IMR-90 (cell line): ENCODE data around the gene HSF2BP. TPM values are rescaled to one million over a fixed set of nuclear protein-coding genes. Genes with fewer than 3 reads are reported as not detected.

ENCODE experiments used
- ATAC-seq: fragments of 200-7000 bp; cut with Tn5 transposase; 2 replicates; pipeline ENCODE4 v1.9.1; 2020; ENCODE audit warnings: low read depth, mild to moderate bottlenecking, moderate library complexity
- BruUV-seq: library from RNA; stranded (reverse); fragments of 400-500 nt; replicated peaks from 2 replicates; lab custom pipeline; 2021; lab: Mats Ljungman, UMichigan
- CTCF ChIA-PET: fragments of 300-600 bp; formaldehyde crosslinking; extraction: SDS; loops from one replicate; lab custom pipeline; 2021; ENCODE audit warnings: antibody characterized with exemption; lab: Yijun Ruan, JAX
- POLR2A ChIA-PET: fragments of 300-600 bp; sonication (Branson Sonifier 250); formaldehyde crosslinking; loops from one replicate; lab custom pipeline; 2022; ENCODE audit warnings: antibody characterized with exemption; ENCODE audit not compliant: unreplicated experiment; lab: Charles Lee
- DNase-seq: peaks from one replicate; pipeline ENCODE4 v3.0.0; 2013
- H2AFZ ChIP-seq: replicated peaks from 2 replicates; pipeline ENCODE3; 2013; ENCODE audit warnings: low read length, mild to moderate bottlenecking; ENCODE audit not compliant: poor library complexity
- H2AK5ac ChIP-seq: 2 replicates; pipeline ENCODE4 v1.6.1; 2013; ENCODE audit warnings: low read depth, low read length, inconsistent platforms
- H2AK9ac ChIP-seq: replicated peaks from 2 replicates; pipeline ENCODE3; 2013; ENCODE audit warnings: mild to moderate bottlenecking, low read depth, low read length, moderate library complexity; ENCODE audit not compliant: poor library complexity
- H2BK120ac ChIP-seq: 2 replicates; pipeline ENCODE4 v1.6.1; 2013; ENCODE audit warnings: low read depth, low read length, inconsistent platforms
- H2BK15ac ChIP-seq: 3 replicates; pipeline ENCODE4 v1.6.1; 2013; ENCODE audit warnings: low read depth, low read length, inconsistent platforms
- H2BK20ac ChIP-seq: 2 replicates; pipeline ENCODE4 v1.6.1; 2013; ENCODE audit warnings: low read depth, mild to moderate bottlenecking, inconsistent platforms, low read length, moderate library complexity
- H2BK5ac ChIP-seq: 2 replicates; pipeline ENCODE4 v1.6.1; 2013; ENCODE audit warnings: mild to moderate bottlenecking, low read depth, low read length, inconsistent platforms; ENCODE audit not compliant: poor library complexity, severe bottlenecking
- H3K14ac ChIP-seq: replicated peaks from 2 replicates; pipeline ENCODE4 v1.6.1; 2013; ENCODE audit warnings: low read depth, low read length, inconsistent platforms
- H3K18ac ChIP-seq: 2 replicates; pipeline ENCODE4 v1.6.1; 2013; ENCODE audit warnings: low read depth, low read length, control low read depth
- H3K23ac ChIP-seq: 2 replicates; pipeline ENCODE4 v1.6.1; 2013; ENCODE audit warnings: low read depth, low read length, inconsistent platforms
- H3K27ac ChIP-seq: 2 replicates; pipeline ENCODE4 v1.5.1; 2013; ENCODE audit warnings: mild to moderate bottlenecking, control low read depth, low read length; ENCODE audit not compliant: insufficient read depth
- H3K27me3 ChIP-seq: 2 replicates; pipeline ENCODE4 v1.6.1; 2013; ENCODE audit warnings: low read length; ENCODE audit not compliant: control insufficient read depth, insufficient read depth
- H3K36me3 ChIP-seq: 2 replicates; pipeline ENCODE4 v1.6.1; 2013; ENCODE audit warnings: low read length, mixed read lengths; ENCODE audit not compliant: control insufficient read depth, insufficient read depth
- H3K4ac ChIP-seq: 2 replicates; pipeline ENCODE4 v1.6.1; 2013; ENCODE audit warnings: low read depth, low read length, inconsistent platforms
- H3K4me1 ChIP-seq: 2 replicates; pipeline ENCODE4 v1.6.1; 2013; ENCODE audit warnings: low read length, mixed read lengths; ENCODE audit not compliant: control insufficient read depth, insufficient read depth
- H3K4me2 ChIP-seq: 2 replicates; pipeline ENCODE4 v1.6.1; 2013; ENCODE audit warnings: low read depth, mild to moderate bottlenecking, control low read depth, low read length, moderate library complexity
- H3K4me3 ChIP-seq: 2 replicates; pipeline ENCODE4 v1.5.1; 2013; ENCODE audit warnings: low read depth, mild to moderate bottlenecking, control low read depth, low read length, moderate library complexity; ENCODE audit not compliant: insufficient read depth
- H3K56ac ChIP-seq: 2 replicates; pipeline ENCODE4 v1.6.1; 2013; ENCODE audit warnings: low read length, inconsistent platforms; ENCODE audit not compliant: insufficient read depth; ENCODE audit errors: extremely low read depth
- H3K79me1 ChIP-seq, 2 experiments: 2 replicates each; pipeline ENCODE4 v1.6.1; 2013; ENCODE audit warnings: low read length in 2 of 2, inconsistent platforms in 1 of 2, low read depth in 1 of 2
- H3K9ac ChIP-seq: 2 replicates; pipeline ENCODE4 v1.6.1; 2013; ENCODE audit warnings: low read depth, low read length, control low read depth
- H3K9me1 ChIP-seq: 2 replicates; pipeline ENCODE4 v1.6.1; 2013; ENCODE audit warnings: low read length, inconsistent platforms; ENCODE audit not compliant: insufficient read depth
- H3K9me3 ChIP-seq: 2 replicates; pipeline ENCODE4 v1.6.1; 2013; ENCODE audit warnings: low read length; ENCODE audit not compliant: control insufficient read depth, insufficient read depth
- H4K20me1 ChIP-seq: 2 replicates; pipeline ENCODE4 v1.6.1; 2013; ENCODE audit warnings: low read length, inconsistent platforms; ENCODE audit not compliant: insufficient read depth
- H4K5ac ChIP-seq: 2 replicates; pipeline ENCODE4 v1.6.1; 2013; ENCODE audit warnings: mild to moderate bottlenecking, low read depth, low read length, control low read depth
- H4K8ac ChIP-seq, 2 experiments: 2 replicates each; pipeline ENCODE4 v1.6.1; 2013; ENCODE audit warnings: low read depth in 2 of 2, low read length in 2 of 2, control low read depth in 1 of 2, inconsistent platforms in 1 of 2
- H4K91ac ChIP-seq: 2 replicates; pipeline ENCODE4 v1.6.1; 2013; ENCODE audit warnings: low read depth, low read length, inconsistent platforms; ENCODE audit not compliant: insufficient read depth
- BHLHE40 ChIP-seq: fragments of 150-350 bp; IDR thresholded peaks from 2 replicates; pipeline ENCODE4 v1.6.1; 2016; ENCODE audit warnings: mild to moderate bottlenecking, low read depth, low read length
- CEBPB ChIP-seq: IDR thresholded peaks from 2 replicates; pipeline ENCODE4 v1.6.1; 2012; ENCODE audit warnings: low read depth, low read length, improper control_type of control experiment
- CHD1 ChIP-seq: IDR thresholded peaks from 2 replicates; pipeline ENCODE4 v1.6.1; 2012; ENCODE audit warnings: low read depth, low read length, improper control_type of control experiment
- FOS ChIP-seq: fragments of 150-350 bp; IDR thresholded peaks from 2 replicates; pipeline ENCODE4 v1.6.1; 2016; ENCODE audit warnings: low read depth, low read length
- MAFK ChIP-seq: IDR thresholded peaks from 2 replicates; pipeline ENCODE4 v1.6.1; 2012; ENCODE audit warnings: low read depth, low read length, improper control_type of control experiment
- MAZ ChIP-seq: IDR thresholded peaks from 2 replicates; pipeline ENCODE4 v1.6.1; 2012; ENCODE audit warnings: low read depth, mild to moderate bottlenecking, low read length, improper control_type of control experiment, moderate library complexity, borderline replicate concordance
- MXI1 ChIP-seq: IDR thresholded peaks from 2 replicates; pipeline ENCODE4 v1.6.1; 2012; ENCODE audit warnings: low read depth, mild to moderate bottlenecking, low read length, moderate library complexity, borderline replicate concordance
- NFE2L2 ChIP-seq: fragments of 150-350 bp; IDR thresholded peaks from 2 replicates; pipeline ENCODE4 v1.6.1; 2016; ENCODE audit warnings: low read depth, mild to moderate bottlenecking, low read length
- POLR2A ChIP-seq: IDR thresholded peaks from 2 replicates; pipeline ENCODE4 v1.6.1; 2012; ENCODE audit warnings: mild to moderate bottlenecking, low read depth, low read length
- RAD21 ChIP-seq: IDR thresholded peaks from 2 replicates; pipeline ENCODE4 v1.6.1; 2012; ENCODE audit warnings: low read length, improper control_type of control experiment
- RCOR1 ChIP-seq: IDR thresholded peaks from 2 replicates; pipeline ENCODE4 v1.6.1; 2012; ENCODE audit warnings: mild to moderate bottlenecking, low read length, improper control_type of control experiment; ENCODE audit not compliant: insufficient replicate concordance
- RFX5 ChIP-seq: IDR thresholded peaks from 2 replicates; pipeline ENCODE4 v1.8.0; 2012; ENCODE audit warnings: low read depth, mild to moderate bottlenecking, low read length, moderate library complexity
- SMC3 ChIP-seq: fragments of 150-350 bp; IDR thresholded peaks from 2 replicates; pipeline ENCODE4 v1.6.1; 2016; ENCODE audit warnings: low read depth, mild to moderate bottlenecking, antibody characterized with exemption, low read length, moderate library complexity
- WGBS, 2 experiments: methylation state at CpG; one replicate each; pipeline versions ENCODE4 v1.1.5 to v1.1.7; 2013; ENCODE audit warnings: missing lambda C conversion rate in 2 of 2; ENCODE audit not compliant: insufficient read length in 1 of 2; ENCODE audit errors: extremely low coverage in 2 of 2; 5-methylcytosine and 5-hydroxymethylcytosine counted together
- dilution Hi-C: fragments of 300-500 bp; cut with HindIII; formaldehyde crosslinking; loops from one replicate; pipeline ENCODE4 v1.14.3; 2018; ENCODE audit warnings: low sequenced_read_pairs; ENCODE audit not compliant: unreplicated experiment
- in situ Hi-C: fragments of 300-500 bp; cut with MboI; formaldehyde crosslinking; loops from 3 replicates; pipeline ENCODE4 v1.14.3; 2019; ENCODE audit warnings: low sequenced_read_pairs, inconsistent platforms, mixed read lengths
- intact Hi-C: fragments of 100-400 bp; cut with micrococcal nuclease; formaldehyde crosslinking; loops from 2 replicates; pipeline ENCODE4 v1.10.0; 2022
- polyA plus RNA-seq, 3 experiments: library from polyadenylated mRNA; depleted of rRNA; stranded (reverse); fragments of >200 nt; gene quantifications; 2 replicates each; pipeline ENCODE4 v1.2.3, GENCODE V29; 2012; ENCODE audit warnings: low replicate concordance in 1 of 3
- total RNA-seq: library from RNA; depleted of rRNA; stranded (reverse); fragments of >200 nt; gene quantifications from 2 replicates; pipeline ENCODE4 v1.2.3, GENCODE V29; 2012
- TF ChIP-seq, protein P1 (sequence below): fragments of 150-350 bp; IDR thresholded peaks from 2 replicates; pipeline ENCODE4 v1.6.1; 2016; ENCODE audit warnings: low read depth, mild to moderate bottlenecking, low read length, moderate library complexity, borderline replicate concordance
- TF ChIP-seq, protein P2 (sequence below): fragments of 150-350 bp; IDR thresholded peaks from 2 replicates; pipeline ENCODE4 v1.6.1; 2017; ENCODE audit warnings: mild to moderate bottlenecking, antibody characterized with exemption, low read length, low read depth
- TF ChIP-seq, protein P3 (sequence below): conservative IDR thresholded peaks from 2 replicates; pipeline ENCODE4 v1.5.1; 2012; ENCODE audit warnings: mild to moderate bottlenecking, low read depth, low read length, improper control_type of control experiment

The HSF2BP gene
- total and polyA plus RNA-seq, 2 of the 4 experiments (the other 2 are of a cell fraction): 0.87 to 0.90 TPM

DNA sequence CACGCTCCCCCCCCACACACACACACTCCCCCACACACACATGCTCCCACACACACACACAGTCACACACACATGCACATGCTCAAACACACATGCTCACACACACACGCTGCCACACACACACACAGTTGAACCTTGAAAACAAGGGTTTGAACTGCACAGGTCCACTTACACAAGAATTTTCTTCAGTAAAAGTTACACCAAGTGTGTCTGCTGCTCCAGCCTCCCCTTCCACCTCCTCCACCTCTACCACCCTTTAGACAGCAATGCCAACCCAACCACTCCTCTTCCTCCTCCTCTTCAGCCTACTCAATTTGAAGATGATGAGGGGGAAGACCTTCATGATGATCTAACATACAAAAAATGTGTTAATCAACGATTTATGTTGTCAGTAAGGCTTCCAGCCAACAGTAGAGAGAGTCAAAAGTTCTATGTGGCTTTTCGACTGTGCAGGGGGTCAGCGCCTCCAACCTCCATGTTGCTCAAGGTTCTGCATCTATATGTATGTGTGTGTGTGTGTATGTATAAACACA is 26.8 kb downstream of the HSF2BP start:
- Histone ChIP-seq H3K79me1 (no peaks in the 10 kb centered on the region), H3K9me3 (peaks cover 3% of the 10 kb centered on the region; the same call in 1 of the 2 replicates), H2BK15ac (0 out of 3 replicates have a peak overlapping the region, but pooled peaks have one; percentile 23), H2BK20ac (no peak overlapping the region), H3K4me3 (no peak overlapping the region), H4K5ac (0 out of 2 replicates have a peak overlapping the region, but pooled peaks have one; percentile 31), H2AK9ac (peak overlapping the region; percentile 32), H3K27ac (no peak overlapping the region), H3K9me1 (peaks cover 6% of the 10 kb centered on the region), H3K9ac (no peak overlapping the region), H2AFZ (peak overlapping the region; percentile 25), H3K18ac (peak overlapping the region; percentile 34; the same call in 1 of the 2 replicates), H3K27me3 (no peaks in the 10 kb centered on the region), H3K56ac (no peak overlapping the region), H4K8ac (no peak overlapping the region), H4K91ac (peak overlapping the region; percentile 40; the same call in 1 of the 2 replicates), H3K4me2 (no peak overlapping the region), H2BK120ac (peak overlapping the region; percentile 60; the same call in 1 of the 2 replicates), H2BK5ac (peak overlapping the region; percentile 68), H3K23ac (no peak overlapping the region; the same call in 1 of the 2 replicates), H3K4me1 (peaks cover 8% of the 10 kb centered on the region), H3K36me3 (no peaks in the 10 kb centered on the region), H3K14ac (peak overlapping the region; percentile 72; the same call in 1 of the 2 replicates), H3K4ac (peak overlapping the region; percentile 71; the same call in 1 of the 2 replicates), H2AK5ac (peak overlapping the region; percentile 90), H4K20me1 (no peaks in the 10 kb centered on the region)
- no TSS peak for BruUV-seq
- in situ Hi-C loops: no loop called here
- TF ChIP-seq CEBPB: no peak
- TF ChIP-seq MAZ: no peak
- no peak for TF ChIP-seq SMC3
- TF ChIP-seq RCOR1: no peak
- TF ChIP-seq RAD21: no peak
- TF ChIP-seq, protein P1, sequence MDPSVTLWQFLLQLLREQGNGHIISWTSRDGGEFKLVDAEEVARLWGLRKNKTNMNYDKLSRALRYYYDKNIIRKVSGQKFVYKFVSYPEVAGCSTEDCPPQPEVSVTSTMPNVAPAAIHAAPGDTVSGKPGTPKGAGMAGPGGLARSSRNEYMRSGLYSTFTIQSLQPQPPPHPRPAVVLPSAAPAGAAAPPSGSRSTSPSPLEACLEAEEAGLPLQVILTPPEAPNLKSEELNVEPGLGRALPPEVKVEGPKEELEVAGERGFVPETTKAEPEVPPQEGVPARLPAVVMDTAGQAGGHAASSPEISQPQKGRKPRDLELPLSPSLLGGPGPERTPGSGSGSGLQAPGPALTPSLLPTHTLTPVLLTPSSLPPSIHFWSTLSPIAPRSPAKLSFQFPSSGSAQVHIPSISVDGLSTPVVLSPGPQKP: no peak
- TF ChIP-seq BHLHE40: no peak
- TF ChIP-seq CHD1: no peak
- no peak for TF ChIP-seq NFE2L2
- no peak for TF ChIP-seq POLR2A
- TF ChIP-seq, protein P2, sequence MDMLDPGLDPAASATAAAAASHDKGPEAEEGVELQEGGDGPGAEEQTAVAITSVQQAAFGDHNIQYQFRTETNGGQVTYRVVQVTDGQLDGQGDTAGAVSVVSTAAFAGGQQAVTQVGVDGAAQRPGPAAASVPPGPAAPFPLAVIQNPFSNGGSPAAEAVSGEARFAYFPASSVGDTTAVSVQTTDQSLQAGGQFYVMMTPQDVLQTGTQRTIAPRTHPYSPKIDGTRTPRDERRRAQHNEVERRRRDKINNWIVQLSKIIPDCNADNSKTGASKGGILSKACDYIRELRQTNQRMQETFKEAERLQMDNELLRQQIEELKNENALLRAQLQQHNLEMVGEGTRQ: no peak
- TF ChIP-seq FOS: no peak
- TF ChIP-seq MXI1: no peak
- TF ChIP-seq RFX5: no peak
- no peak for TF ChIP-seq MAFK
- TF ChIP-seq, protein P3, sequence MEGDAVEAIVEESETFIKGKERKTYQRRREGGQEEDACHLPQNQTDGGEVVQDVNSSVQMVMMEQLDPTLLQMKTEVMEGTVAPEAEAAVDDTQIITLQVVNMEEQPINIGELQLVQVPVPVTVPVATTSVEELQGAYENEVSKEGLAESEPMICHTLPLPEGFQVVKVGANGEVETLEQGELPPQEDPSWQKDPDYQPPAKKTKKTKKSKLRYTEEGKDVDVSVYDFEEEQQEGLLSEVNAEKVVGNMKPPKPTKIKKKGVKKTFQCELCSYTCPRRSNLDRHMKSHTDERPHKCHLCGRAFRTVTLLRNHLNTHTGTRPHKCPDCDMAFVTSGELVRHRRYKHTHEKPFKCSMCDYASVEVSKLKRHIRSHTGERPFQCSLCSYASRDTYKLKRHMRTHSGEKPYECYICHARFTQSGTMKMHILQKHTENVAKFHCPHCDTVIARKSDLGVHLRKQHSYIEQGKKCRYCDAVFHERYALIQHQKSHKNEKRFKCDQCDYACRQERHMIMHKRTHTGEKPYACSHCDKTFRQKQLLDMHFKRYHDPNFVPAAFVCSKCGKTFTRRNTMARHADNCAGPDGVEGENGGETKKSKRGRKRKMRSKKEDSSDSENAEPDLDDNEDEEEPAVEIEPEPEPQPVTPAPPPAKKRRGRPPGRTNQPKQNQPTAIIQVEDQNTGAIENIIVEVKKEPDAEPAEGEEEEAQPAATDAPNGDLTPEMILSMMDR: no peak
- dilution Hi-C loops: no loop called here
- no peak for ATAC-seq
- 79% methylated on average over 2 of the region's 5 CpGs; no CpG with 5 or more reads in 1 of the 2 experiments for WGBS, 2 experiments
- DNase-seq: no peak
- CTCF ChIA-PET: no interaction called here
- intact Hi-C loops: no loop called here
- POLR2A ChIA-PET: no interaction called here
